Activated CD8-positive, alpha-beta memory T cell treated with anti-CD3 and anti-CD28 coated beads for 1 hour (primary cell): ENCODE results near the gene FOXL1.

Source experiments
- DNase-seq, 2 donors: peaks; one replicate each; pipeline ENCODE4 v3.0.0-alpha.2; 2020; ENCODE audit warnings: low read depth in 1 of 2; ENCODE audit errors: extremely low read depth in 1 of 2

FOXL1 gene

DNA sequence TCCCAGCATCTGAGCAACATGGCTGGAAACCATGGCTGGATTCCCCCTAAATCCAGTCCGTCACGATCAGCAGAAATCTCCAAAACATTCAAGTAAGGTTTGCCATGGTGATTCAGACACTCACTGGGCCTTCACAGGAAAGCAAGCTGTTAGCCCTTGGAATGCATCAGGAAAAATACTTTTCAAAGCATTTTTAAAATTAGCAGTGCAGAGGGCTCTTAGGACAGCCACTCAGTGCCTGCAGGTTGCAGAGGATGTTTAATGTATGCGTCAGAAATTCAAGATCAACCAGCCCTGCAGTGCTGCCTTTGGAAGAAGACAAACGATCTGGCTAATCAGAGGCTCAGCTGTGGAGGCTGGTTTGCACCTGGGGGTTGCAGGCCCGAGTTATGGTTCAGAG lies 50.3 kb downstream of the FOXL1 start:
- DNase-seq, result no peak

DNA sequence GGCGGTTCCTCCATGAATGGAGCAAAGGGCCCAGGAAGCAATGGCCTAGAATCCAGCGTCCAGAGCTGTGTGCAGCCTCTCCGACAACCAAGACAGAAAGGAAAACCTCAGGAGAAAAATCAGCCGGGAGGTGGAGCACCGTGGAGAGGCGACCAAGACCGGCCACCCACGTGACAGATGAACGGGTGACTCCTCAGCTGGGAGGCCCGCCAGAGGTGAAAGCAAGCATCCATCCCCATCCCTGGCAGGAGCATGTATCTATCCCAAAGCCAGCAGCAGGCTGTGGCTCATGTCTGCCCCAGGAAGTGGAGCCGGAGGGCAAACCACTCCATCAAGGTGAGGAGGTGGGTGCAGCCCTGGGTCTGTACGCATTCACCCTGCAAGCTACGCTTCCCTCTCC lies 52.1 kb downstream of the FOXL1 start:
- DNase-seq, result no peak

DNA sequence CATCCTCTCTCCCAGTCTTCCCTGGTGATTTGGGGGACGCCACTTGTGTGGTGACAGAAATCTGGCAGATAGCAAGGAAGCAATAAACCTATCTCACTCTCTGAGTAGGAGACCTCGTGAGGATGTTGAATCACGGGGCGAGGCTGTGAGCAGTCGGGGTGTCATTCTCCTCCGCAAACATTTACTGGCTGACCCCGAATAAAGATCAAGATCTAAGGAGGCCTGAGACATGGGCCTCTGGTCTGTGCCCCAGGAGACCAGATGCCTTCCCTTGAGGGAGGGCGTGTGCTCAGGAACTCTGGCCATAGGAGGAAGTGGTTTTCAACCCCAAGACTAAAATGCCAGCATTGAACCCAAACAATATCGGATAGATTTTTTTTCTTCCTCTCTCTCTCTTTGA lies 53.1 kb downstream of the FOXL1 start:
- no peak for DNase-seq
